Endothelial cell of umbilical vein (primary cell): ENCODE measurements around the gene LRRC39.

Experiments used
- CTCF ChIP-seq, 2 donors: IDR thresholded peaks; 1 replicate in 1 of 2; 2 replicates in 1 of 2; pipeline ENCODE4 v1.5.1; 2011; ENCODE audit warnings: low read length in 2 of 2, mild to moderate bottlenecking in 2 of 2, moderate library complexity in 2 of 2, control low read depth in 1 of 2, inconsistent platforms in 1 of 2, low read depth in 1 of 2; ENCODE audit not compliant: insufficient read depth in 1 of 2; ENCODE audit errors: extremely low read depth in 1 of 2
- EZH2 ChIP-seq: IDR thresholded peaks from 2 replicates; pipeline ENCODE4 v1.6.1; 2012; ENCODE audit warnings: borderline replicate concordance, low read depth, mild to moderate bottlenecking, moderate library complexity, low read length, inconsistent platforms; ENCODE audit not compliant: severe bottlenecking
- FOS ChIP-seq: IDR thresholded peaks from 2 replicates; pipeline ENCODE4 v1.6.1; 2011; ENCODE audit warnings: mild to moderate bottlenecking, low read length, moderate library complexity, borderline replicate concordance; ENCODE audit not compliant: insufficient read depth
- JUN ChIP-seq: IDR thresholded peaks from 2 replicates; pipeline ENCODE4 v1.6.1; 2011; ENCODE audit warnings: borderline replicate concordance, low read depth; ENCODE audit not compliant: insufficient read length, insufficient read depth
- MAX ChIP-seq: IDR thresholded peaks from 2 replicates; pipeline ENCODE4 v1.6.1; 2011; ENCODE audit not compliant: insufficient read depth, insufficient read length
- MYC ChIP-seq: IDR thresholded peaks from one replicate; pipeline ENCODE4 v1.6.1; 2011; ENCODE audit warnings: mild to moderate bottlenecking, low read depth, low read length
- POLR2A ChIP-seq: IDR thresholded peaks from 2 replicates; pipeline ENCODE4 v1.6.1; 2012; ENCODE audit warnings: low read depth, mild to moderate bottlenecking, control low read depth, low read length
- POLR2AphosphoS5 ChIP-seq: IDR thresholded peaks from 2 replicates; pipeline ENCODE4 v1.6.1; 2012; ENCODE audit warnings: low read depth, mild to moderate bottlenecking, control low read depth, low read length, moderate library complexity; ENCODE audit not compliant: insufficient read depth

DNA sequence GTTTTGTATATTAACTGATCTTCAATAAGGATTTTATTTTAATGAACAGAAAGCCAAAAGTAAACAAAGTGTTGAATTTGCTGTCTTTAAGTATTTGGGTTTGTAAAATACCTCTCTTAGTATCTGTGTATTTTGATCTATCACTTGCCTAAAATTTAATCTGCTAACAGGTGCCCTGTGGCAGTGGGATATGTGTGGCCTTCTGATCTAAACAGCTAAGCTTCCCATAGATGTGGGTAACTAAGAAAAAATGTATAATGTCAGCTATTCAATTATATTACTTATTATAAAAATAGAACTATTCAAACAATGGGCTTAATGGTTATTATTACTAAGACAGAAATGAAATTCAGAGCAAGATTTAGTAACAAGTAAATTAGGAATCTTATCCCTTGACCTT lies 15.2 kb downstream of the LRRC39 start:
- TF ChIP-seq MAX (no peak), CTCF (IDR thresholded peaks at IDR 0.05; ENCODE audit: extremely low read depth in 1 of 2, insufficient read depth in 1 of 2, low read depth in 1 of 2, low read length in 2 of 2) (no peak), POLR2A (no peak), EZH2 (no peak), POLR2AphosphoS5 (no peak), FOS (no peak), MYC (no peak), JUN (no peak)
